ENCODE results near the gene NNAT. TPM values are rescaled to one million over a fixed set of nuclear protein-coding genes. Genes with fewer than 3 reads are reported as not detected.

Gene NNAT
- total RNA-seq, 1 donor from 2014 or later, result 0.83 TPM

GRCh38 chr20:37503256-37503927 lies 17.7 kb upstream of the NNAT start:
- Histone ChIP-seq H3K27me3 (ENCODE audit: low read depth) (no peaks in the 10 kb centered on the region), H3K4me1 (no peaks in the 10 kb centered on the region), H3K4me3 (no peak overlapping the region), H3K27ac (no peak overlapping the region), H3K9me3 (no peaks in the 10 kb centered on the region), H3K36me3 (peaks cover 2% of the 10 kb centered on the region)
- no peak for TF ChIP-seq CTCF (IDR thresholded peaks at IDR 0.05)
- intact Hi-C loops (cut with DNase I), result no loop called here
- ATAC-seq (peak in 1 of 2 donors; percentile 13), DNase-seq (no peak)

- Histone ChIP-seq H3K9me3 (no peaks in the 10 kb centered on the region), H3K36me3 (peaks cover 12% of the 10 kb centered on the region), H3K27ac (no peak overlapping the region), H3K4me1 (no peaks in the 10 kb centered on the region), H3K4me3 (no peak overlapping the region), H3K27me3 (ENCODE audit: low read depth) (no peaks in the 10 kb centered on the region)
- intact Hi-C loops (cut with DNase I), result no loop called here
- TF ChIP-seq CTCF (IDR thresholded peaks at IDR 0.05), result no peak
- ATAC-seq, result no peak
- DNase-seq, result no peak
Measured at GRCh38 chr20:37504404-37505096, 16.5 kb upstream of the NNAT start.

GRCh38 chr20:37505263-37506151 lies 15.5 kb upstream of the NNAT start:
- no peak for ATAC-seq
- Histone ChIP-seq H3K36me3 (peaks cover 12% of the 10 kb centered on the region), H3K27me3 (ENCODE audit: low read depth) (no peaks in the 10 kb centered on the region), H3K27ac (no peak overlapping the region), H3K9me3 (no peaks in the 10 kb centered on the region), H3K4me3 (no peak overlapping the region), H3K4me1 (no peaks in the 10 kb centered on the region)
- TF ChIP-seq CTCF (IDR thresholded peaks at IDR 0.05), result no peak
- intact Hi-C loops (cut with DNase I), result no loop called here
- no peak for DNase-seq

GRCh38 chr20:37506152-37506725 lies 14.8 kb upstream of the NNAT start:
- no peak overlapping the region for H3K4me3 ChIP-seq
- H3K4me1 ChIP-seq, result no peaks in the 10 kb centered on the region
- peaks cover 18% of the 10 kb centered on the region for H3K36me3 ChIP-seq
- ATAC-seq, result no peak
- intact Hi-C loops (cut with DNase I), result no loop called here
- no peak for DNase-seq
- no peak overlapping the region for H3K27ac ChIP-seq
- H3K27me3 ChIP-seq (ENCODE audit: low read depth), result no peaks in the 10 kb centered on the region
- no peak for TF ChIP-seq CTCF (IDR thresholded peaks at IDR 0.05)
- H3K9me3 ChIP-seq, result no peaks in the 10 kb centered on the region

- Histone ChIP-seq H3K36me3 (peaks cover 57% of the 10 kb centered on the region), H3K4me3 (no peak overlapping the region), H3K4me1 (no peaks in the 10 kb centered on the region), H3K27ac (no peak overlapping the region), H3K9me3 (no peaks in the 10 kb centered on the region), H3K27me3 (ENCODE audit: low read depth) (no peaks in the 10 kb centered on the region)
- intact Hi-C loops (cut with DNase I), result no loop called here
- TF ChIP-seq CTCF (IDR thresholded peaks at IDR 0.05), result no peak
- no peak for DNase-seq
- ATAC-seq, result no peak
Measured at GRCh38 chr20:37510226-37510625, 10.8 kb upstream of the NNAT start.
